Effector CD4-positive, alpha-beta T cell (primary cell): Measurements from ENCODE around the gene IQCN.

Experiments used
- DNase-seq: peaks from one replicate; pipeline ENCODE4 v3.0.0-alpha.2; 2020

IQCN gene

GRCh38 chr19:18306209-18306887 is 32.1 kb upstream of the IQCN start:
- no peak for DNase-seq

DNA sequence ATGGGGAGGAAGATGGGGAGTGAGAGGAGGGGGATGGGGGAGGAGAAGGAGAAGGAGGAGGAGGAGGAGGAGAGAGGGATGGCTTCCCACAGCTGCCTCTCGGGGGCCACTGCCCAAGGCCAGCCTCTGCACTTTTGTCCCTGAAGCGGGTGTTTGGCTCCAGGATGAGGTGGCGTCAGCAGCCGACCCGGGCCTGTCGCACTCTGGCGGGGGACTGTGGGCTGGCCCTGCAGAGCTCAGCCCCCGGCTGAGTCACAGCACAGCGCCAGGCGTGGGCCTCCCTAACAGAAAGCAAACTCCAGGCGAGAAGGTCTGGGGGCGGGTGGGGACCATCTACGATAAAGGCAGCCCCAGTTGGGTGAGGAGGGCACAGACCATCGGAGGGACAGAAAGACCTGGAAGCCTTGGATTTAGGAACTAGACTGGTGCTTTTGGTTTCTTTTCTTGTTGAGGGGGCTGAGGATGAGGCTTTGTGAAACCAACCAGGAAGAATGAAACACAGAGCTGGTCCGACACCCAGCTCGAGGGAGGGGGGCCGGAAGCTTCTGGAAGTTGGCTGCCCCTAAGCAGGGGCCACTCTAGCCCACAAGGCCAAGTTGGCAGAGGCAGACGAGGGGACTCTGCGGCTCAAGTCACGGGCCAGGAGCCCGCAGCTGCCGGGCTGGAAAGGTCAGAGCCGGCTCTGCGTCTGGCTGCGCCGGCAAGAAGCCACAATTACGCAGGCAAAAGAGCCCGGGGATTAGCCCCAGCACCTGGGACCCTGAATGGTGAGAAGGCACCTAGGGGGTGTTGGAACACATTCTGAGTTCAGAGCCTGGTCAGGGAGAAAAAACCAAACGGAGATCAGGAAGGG is 30.4 kb upstream of the IQCN start:
- peak; percentile 77 for DNase-seq

DNA sequence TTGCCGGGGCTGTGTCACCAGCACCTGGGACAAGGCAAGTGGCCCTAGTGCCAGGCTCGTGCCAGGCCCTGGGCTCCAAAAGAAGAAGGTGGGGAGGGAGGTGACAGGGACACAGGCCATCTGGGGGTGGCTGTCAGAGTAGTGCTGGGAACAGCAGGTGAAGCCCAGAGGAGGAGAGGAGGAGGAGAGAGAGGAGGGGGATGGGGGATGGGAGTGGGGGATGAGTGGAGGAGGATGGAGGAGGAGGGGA is 29.9 kb upstream of the IQCN start:
- no peak for DNase-seq

- DNase-seq: no peak
These were observed 27.5 kb upstream of the IQCN start for GRCh38 chr19:18301718-18302111.

DNA sequence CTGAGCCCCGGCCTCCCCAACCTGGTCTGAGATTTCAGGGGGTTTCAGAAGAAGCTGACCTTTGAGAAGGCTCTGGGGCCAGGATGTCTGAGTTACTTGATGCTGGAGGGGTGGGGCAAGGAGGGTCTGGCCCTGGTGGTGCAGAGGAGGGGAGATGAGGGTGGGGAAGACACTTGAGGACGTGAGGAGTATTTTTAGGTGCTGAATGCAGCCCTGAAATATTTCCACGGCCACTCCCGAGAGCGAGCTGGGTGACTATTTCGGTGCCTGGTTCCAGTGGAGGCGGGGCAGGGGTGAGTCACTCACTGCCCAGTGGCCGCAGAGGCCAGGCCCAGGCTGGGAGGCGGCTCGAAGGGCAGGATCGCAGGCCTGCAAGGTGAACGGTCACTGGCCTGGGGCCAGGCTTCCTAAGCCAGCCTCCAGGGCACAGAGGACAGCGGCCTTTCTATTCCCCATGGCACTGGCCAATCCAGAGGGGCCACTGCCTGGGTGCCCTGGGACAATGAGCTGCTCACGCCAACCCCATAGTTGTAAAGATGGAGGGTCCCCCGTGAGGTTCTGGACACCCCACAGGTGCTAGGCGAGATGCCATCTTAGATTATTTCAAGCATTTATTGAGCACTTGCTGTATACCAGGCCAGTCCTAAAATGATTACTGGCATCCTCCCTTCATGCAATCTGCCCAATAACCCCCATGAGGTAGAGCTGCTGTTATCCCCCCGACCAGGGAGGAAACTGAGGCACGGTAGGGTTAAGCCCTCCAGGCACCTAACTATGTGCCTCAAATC is 26.9 kb upstream of the IQCN start:
- DNase-seq: no peak

DNA sequence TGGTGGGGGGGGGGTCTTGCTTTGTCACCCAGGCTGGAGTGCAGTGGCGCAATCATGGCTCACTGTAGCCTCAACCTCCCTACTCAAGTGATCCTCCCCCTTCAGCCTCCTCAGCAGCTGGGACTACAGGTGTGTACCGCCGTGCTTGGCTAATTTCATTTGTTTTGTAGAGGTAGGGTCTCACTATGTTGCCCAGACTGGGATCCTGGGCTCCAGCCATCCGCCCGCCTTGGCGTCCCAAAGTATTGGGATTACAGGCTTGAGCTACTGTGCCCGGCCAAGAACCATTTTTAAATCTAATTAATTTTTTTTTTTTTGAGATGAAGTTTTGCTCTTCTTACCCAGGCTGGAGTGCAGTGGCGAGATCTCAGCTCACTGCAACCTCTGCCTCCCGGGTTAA is 25.4 kb upstream of the IQCN start:
- no peak for DNase-seq

DNA sequence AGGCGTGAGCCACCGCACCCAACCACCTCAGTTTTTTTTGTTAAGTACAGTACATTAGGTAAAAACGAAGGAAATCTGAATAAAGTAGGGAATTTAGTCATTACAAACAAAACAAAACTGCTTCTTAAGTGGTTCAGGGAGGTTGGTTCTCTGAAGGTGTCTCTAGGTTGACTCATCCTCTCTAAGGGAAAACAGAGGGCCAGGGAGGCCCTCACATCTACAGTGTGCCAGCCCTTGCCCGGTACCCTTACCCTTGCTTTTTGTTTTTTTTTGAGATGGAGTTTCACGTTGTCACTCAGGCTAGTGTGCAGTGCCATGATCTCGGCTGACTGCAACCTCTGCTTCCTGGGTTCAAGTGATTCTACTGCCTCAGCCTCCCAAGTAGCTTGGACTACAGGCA is 24.3 kb upstream of the IQCN start:
- DNase-seq: no peak

- no peak for DNase-seq
These were observed 23.1 kb upstream of the IQCN start for GRCh38 chr19:18297308-18297707.

DNA sequence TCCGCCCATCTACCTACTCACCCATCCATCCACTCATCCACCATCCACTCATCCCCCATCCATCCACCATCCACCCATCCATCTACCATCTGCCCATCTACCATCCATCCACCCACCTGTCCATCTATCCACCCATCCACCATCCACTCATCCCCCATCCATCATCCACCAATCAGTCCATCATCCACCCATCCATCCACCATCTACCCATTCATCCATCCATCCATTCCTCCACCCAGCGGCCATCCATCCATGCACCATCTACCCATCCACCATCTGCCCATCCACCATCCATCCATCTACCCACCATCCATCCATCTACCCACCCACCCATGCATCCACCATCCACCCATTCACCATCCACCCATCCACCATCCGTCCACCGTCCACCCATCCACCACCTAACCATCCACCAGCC is 20.8 kb upstream of the IQCN start:
- no peak for DNase-seq

GRCh38 chr19:18294467-18294864 is 20.2 kb upstream of the IQCN start:
- peak; percentile 95 for DNase-seq

DNA sequence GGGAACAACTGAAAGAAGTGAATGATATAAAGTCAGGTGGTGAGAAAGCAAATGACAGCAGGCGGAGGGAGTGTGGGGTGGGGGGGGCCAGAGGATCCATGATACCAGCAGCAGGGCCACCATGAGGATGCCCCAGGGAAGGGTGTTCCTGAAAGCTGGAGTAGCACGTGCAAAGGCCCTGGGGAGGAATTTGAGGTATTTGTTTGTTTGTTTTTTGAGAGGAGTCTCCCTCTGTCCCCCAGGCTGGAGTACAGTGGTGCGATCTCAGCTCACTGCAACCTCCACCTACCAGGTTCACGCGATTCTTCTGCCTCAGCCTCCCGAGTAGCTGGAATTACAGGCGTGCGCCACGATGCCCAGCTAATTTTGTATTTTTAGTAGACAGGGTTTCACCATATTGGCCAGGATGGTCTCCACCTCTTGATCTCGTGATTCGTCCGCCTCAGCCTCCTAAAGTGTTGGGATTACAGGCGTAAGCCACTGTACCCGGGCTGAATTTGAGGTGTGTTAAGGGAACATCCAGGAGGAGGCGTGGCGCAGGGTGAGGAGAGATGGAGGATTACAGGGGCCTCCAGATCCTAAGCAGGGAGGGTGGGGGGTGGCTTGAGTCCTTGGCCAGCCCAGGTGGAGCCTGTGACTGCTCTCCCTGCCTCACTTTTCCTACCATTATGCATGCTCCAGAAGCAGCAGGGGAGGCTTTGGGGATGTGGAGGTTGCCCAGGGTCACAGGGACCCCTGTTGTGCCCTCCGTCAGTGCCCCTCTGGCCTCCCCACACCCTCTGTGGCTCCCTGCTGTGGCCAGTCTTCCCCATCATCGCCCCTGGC is 19.6 kb upstream of the IQCN start:
- DNase-seq: no peak

DNA sequence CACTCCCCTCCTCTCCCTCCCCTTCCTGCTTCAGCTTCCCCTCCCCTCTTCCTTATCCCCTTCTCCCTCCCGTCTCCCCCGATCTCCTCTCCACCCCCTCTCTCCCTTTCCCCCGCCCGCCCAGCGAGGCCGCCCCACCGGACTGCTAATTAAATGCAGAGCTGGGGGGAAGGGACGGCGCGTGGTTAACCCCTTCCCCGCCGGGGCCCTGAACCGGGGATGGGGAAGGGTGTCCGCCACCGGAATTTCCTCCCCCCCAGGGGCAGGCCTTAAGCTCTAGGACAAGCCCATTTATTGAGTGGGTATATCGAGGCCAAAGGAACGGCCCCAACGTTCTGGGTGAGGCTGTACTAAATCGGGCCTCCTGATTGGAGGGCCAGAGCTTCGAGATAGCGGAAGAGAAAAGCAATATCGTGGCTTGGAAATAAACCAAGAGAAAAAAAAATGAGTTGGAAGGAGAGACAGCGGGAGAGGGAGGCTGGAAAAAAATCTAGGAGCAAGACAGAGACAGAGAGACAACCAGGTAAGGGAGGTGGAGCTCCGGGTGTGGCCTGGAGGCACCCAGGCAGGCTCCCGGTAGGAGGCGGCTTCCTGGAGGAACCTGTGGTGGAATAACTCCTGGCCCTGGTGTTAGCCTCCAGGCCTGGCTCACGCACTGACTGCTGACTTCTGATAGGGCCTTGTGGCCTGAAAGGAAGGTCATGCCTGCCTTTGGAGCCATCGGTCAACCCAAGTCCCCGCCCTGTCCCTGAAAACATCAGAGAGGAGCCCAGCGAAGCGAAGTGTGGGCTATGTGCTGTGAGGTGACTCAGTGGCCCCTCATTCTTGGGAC is 18.8 kb upstream of the IQCN start:
- no peak for DNase-seq

GRCh38 chr19:18292462-18292809 is 18.2 kb upstream of the IQCN start:
- DNase-seq: no peak

- peak; percentile 66 for DNase-seq
These were observed 17.6 kb upstream of the IQCN start for GRCh38 chr19:18291590-18292461.

GRCh38 chr19:18291019-18291524 is 16.8 kb upstream of the IQCN start:
- DNase-seq: no peak

DNA sequence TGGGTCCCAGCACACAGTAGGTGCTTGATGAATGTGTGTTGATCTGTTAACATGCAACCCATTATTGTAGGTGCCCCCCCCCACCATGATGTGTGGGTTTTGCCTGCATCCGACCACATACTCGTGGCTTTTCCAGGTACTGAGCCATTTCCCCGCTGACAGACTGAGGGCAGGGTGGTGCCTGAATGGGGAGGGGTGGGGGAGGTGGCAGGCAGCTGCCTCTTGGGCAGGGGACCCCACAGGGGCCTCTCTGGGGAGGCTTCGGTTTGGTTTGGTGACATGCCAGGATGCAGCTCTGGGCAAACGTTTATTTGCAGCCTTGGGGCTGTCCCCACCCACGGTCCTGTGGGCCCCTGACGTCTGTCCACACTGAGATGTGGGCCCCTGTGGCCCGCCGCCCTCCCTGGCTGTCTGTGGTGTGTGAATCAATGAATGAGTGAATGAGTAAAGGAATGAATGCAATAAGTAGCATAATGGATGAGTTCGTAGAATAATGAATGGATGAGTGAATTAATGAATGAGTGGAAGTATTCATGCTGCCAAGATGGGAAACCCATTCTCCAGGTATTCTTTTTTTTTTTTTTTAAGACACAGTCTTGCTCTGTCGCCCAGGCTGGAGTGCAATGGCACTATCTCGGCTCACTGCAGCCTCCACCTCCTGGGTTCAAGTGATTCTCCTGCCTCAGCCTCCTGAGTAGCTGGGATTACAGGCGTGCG is 16.2 kb upstream of the IQCN start:
- DNase-seq: peak; percentile 72

DNA sequence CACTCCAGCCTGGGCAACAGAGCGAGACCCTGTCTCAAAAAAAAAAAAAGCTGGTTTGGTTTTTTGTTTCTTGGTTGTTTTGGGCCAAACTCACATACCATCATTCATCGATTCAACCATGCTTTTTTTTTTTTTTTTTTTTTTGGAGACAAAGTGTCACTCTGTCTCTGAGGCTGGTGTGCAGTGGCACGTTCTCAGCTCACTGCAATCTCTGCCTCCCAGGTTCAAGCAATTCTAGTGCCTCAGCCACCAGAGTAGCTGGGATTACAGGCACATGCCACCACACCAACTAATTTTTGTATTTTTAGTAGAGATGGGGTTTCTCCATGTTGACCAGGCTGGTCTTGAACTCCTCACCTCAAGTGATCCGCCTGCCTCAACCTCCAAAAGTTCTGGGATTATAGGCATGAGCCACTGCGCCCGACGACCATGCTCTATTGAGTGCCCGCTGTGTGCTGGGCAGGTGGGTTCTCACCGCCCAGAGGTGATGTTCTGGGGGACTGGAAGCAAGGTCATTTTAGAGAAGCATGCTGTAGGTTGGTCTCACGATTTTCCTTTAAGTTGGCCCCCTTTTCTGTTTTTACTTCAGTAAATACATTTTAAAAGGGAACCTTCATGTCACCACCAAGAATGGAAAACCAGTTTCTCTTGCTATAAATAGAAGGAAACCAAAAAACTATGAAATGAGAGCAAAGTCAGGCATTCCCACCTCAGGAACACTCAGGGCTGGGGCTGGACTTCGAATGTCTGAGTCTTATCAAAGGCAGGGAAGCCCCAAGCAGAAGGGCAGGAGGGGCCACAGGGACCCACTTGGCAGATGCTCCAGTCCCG is 15.4 kb upstream of the IQCN start:
- DNase-seq: no peak

DNA sequence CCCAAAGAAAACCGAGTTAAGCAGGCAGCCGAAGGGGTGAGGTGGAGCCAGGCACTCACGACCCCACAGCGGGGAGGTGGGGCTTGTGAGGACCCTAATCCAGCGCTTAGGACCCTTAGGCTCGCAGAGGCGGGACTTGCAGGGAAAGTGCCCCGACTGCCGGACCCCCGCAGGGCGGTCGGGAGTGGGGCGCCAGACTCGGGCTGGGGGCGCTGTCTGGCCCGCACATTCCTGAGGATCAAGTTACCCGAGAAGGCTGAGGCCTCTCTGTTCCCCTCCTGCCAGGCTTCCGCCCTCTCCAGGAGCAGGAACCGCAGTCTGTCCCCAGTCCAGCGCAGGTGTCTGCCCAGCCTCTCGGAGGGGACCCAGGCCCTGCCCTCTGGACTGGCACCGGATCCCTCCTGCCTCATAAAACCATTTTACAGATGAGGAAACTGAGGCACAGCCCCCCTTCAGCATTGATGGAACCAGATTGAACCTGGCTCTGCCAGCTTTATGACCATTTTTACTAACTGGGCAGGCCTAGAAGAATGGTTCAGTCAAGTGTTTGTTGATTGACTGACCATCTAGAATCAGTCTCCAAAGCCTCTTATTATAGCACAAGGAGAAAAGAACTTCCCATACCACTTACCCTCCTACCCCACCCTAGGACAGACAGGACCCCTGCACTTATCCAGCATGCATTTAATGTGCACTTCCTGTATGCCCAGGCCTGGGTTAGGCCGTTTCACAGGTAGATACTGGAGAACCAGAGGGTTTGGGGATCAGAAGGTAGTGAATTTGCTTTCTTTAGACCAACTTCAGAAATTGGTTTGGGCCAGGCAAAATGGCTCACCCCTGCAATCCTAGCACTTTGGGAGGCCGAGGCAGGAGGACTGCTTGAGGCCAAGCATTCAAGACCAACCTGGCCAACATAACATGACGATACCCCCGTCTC is 13.9 kb upstream of the IQCN start:
- DNase-seq: no peak
